ENCODE results near the gene TBC1D19.

Gene TBC1D19

DNA sequence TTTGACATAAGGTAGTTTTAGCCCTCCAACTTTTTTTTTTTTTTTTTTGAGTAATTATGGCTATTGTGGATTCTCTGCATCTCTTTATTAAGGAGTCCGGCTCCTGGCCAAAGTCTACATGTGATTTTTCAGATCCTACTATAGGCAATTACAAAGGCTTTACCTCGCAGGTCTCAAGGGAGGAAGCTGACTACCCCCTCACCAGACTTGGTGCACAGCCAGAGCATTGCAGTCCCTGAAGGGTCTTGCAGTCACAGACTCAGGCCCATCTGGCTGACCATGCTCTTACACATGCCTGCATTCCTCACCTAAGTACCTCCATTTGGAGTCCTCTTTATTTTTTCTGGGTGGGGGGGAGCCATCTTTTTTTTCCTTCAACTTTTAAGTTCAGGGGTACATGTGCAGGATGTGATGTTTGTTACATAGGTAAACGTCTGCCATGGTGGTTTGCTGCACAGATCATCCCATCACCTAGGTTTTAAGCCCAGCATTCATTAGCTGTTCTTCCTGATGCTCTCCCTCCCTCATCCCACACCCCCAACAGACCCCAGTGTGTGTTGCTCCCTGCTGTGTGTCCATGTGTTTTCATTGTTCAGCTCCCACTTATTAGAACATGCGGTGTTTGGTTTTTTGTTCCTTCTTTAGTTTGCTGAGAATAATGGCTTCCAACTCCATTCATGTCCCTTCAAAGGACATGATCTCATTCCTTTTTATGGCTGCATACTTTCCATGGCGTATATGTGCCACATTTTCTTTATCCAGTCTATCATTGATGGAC, 188.4 kb downstream of the TBC1D19 start:
- DNase-seq (ENCODE audit: low read depth in 1 of 2, low spot score in 1 of 2), result no peak
- no peaks in the 10 kb centered on the region for H3K27me3 ChIP-seq (ENCODE audit: insufficient read depth, poor library complexity, severe bottlenecking)
- H3K27ac ChIP-seq (replicated peaks), result no peak overlapping the region
- TF ChIP-seq, protein P1, sequence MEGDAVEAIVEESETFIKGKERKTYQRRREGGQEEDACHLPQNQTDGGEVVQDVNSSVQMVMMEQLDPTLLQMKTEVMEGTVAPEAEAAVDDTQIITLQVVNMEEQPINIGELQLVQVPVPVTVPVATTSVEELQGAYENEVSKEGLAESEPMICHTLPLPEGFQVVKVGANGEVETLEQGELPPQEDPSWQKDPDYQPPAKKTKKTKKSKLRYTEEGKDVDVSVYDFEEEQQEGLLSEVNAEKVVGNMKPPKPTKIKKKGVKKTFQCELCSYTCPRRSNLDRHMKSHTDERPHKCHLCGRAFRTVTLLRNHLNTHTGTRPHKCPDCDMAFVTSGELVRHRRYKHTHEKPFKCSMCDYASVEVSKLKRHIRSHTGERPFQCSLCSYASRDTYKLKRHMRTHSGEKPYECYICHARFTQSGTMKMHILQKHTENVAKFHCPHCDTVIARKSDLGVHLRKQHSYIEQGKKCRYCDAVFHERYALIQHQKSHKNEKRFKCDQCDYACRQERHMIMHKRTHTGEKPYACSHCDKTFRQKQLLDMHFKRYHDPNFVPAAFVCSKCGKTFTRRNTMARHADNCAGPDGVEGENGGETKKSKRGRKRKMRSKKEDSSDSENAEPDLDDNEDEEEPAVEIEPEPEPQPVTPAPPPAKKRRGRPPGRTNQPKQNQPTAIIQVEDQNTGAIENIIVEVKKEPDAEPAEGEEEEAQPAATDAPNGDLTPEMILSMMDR (IDR thresholded peaks at IDR 0.05; ENCODE audit: insufficient read depth, low read length), result no peak
- TF ChIP-seq SPI1 (IDR thresholded peaks at IDR 0.05; ENCODE audit: borderline replicate concordance, low read depth), result no peak
- no peak for TF ChIP-seq POLR2AphosphoS5 (IDR thresholded peaks at IDR 0.05; ENCODE audit: low read depth)
- TF ChIP-seq REST (IDR thresholded peaks at IDR 0.05; ENCODE audit: insufficient replicate concordance, low read depth), result no peak
- no peak for TF ChIP-seq GABPA (IDR thresholded peaks at IDR 0.05; ENCODE audit: low read depth)
- H3K4me3 ChIP-seq (replicated peaks; ENCODE audit: insufficient read depth, low read length), result no peak overlapping the region

DNA sequence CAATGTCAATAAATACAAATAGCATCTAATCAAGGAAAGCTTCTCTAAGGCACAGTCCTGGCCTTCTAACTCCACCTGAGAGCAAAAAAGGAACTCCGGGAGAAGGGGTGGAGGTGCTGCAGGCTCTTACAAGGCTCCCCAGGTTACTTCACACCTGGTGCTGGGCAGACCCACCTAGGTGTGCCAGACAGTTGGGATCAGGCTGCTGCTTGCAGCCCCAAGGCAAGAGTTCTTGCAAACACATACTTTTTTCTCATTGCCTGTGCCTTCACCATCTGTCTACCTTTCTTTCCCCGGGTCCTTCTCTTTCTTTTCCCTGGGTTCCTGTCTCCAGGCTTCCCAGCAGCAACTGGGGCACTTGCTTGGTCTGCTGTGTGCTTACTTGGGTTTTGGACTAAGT, 195.3 kb downstream of the TBC1D19 start:
- H3K4me3 ChIP-seq (replicated peaks; ENCODE audit: insufficient read depth, low read length), result no peak overlapping the region
- H3K27me3 ChIP-seq (ENCODE audit: insufficient read depth, poor library complexity, severe bottlenecking), result no peaks in the 10 kb centered on the region
- H3K27ac ChIP-seq (replicated peaks), result no peak overlapping the region
- TF ChIP-seq POLR2AphosphoS5 (IDR thresholded peaks at IDR 0.05; ENCODE audit: low read depth), result no peak
- TF ChIP-seq REST (IDR thresholded peaks at IDR 0.05; ENCODE audit: insufficient replicate concordance, low read depth), result no peak
- TF ChIP-seq GABPA (IDR thresholded peaks at IDR 0.05; ENCODE audit: low read depth), result no peak
- no peak for TF ChIP-seq SPI1 (IDR thresholded peaks at IDR 0.05; ENCODE audit: borderline replicate concordance, low read depth)
- TF ChIP-seq, protein P1 (IDR thresholded peaks at IDR 0.05; ENCODE audit: insufficient read depth, low read length), result no peak
- DNase-seq (ENCODE audit: low read depth in 1 of 2, low spot score in 1 of 2), result no peak

DNA sequence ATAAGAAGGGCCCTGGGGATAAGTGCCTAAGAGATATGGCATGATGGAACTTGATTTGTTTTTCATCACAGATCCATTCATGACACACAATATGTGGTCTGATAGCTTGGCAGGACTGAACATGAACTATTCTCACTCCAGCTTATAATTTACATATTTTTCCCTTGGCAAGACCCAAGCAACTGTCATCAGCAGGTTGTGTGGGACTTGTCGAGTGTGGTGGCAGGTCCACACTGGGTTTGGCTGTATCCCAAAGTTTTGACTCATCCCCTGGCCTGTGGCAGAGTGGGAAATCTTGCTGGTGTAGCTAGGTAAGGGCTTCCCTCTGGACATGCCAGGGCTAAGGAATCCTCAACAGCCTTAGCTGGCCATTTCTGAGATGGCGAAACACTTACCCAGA, 195.8 kb downstream of the TBC1D19 start:
- Histone ChIP-seq H3K4me3 (replicated peaks; ENCODE audit: insufficient read depth, low read length) (no peak overlapping the region), H3K27me3 (ENCODE audit: insufficient read depth, poor library complexity, severe bottlenecking) (no peaks in the 10 kb centered on the region), H3K27ac (replicated peaks) (no peak overlapping the region; the same call in 1 of the 2 replicates)
- no peak for DNase-seq (ENCODE audit: low read depth in 1 of 2, low spot score in 1 of 2)
- TF ChIP-seq POLR2AphosphoS5 (IDR thresholded peaks at IDR 0.05; ENCODE audit: low read depth) (no peak), SPI1 (IDR thresholded peaks at IDR 0.05; ENCODE audit: borderline replicate concordance, low read depth) (no peak), REST (IDR thresholded peaks at IDR 0.05; ENCODE audit: insufficient replicate concordance, low read depth) (no peak), GABPA (IDR thresholded peaks at IDR 0.05; ENCODE audit: low read depth) (no peak)
- TF ChIP-seq, protein P1 (IDR thresholded peaks at IDR 0.05; ENCODE audit: insufficient read depth, low read length), result no peak
